MCF 10A (cell line): Measurements from ENCODE around the gene ING3. TPM values are rescaled to one million over a fixed set of nuclear protein-coding genes. Genes with fewer than 3 reads are reported as not detected.

Experiments
- BruUV-seq: library from RNA; stranded (reverse); fragments of 400-500 nt; replicated peaks from 2 replicates; lab custom pipeline; 2021; lab: Mats Ljungman, UMichigan
- CTCF ChIA-PET: fragments of 300-600 bp; sonication (Branson Sonifier 250); formaldehyde crosslinking; extraction: SDS; loops from one replicate; lab custom pipeline; 2021; ENCODE audit warnings: antibody characterized with exemption, inconsistent platforms; lab: Yijun Ruan, JAX
- POLR2A ChIA-PET: fragments of 300-600, 350-650 bp; sonication (Branson Sonifier 250); formaldehyde crosslinking; extraction: SDS; loops from one replicate; lab custom pipeline; 2020; ENCODE audit warnings: antibody characterized with exemption, inconsistent platforms; lab: Yijun Ruan, JAX
- DNase-seq: peaks from one replicate; pipeline ENCODE4 v3.0.0-alpha.2; 2018; ENCODE audit not compliant: unreplicated experiment
- H3K27ac Mint-ChIP-seq: one replicate; pipeline ENCODE4 v1.8.0; 2022; ENCODE audit warnings: mild to moderate bottlenecking, low read depth, mixed read lengths; ENCODE audit not compliant: unreplicated experiment
- H3K27me3 Mint-ChIP-seq: one replicate; pipeline ENCODE4 v1.8.0; 2022; ENCODE audit warnings: mixed read lengths; ENCODE audit not compliant: insufficient read depth, unreplicated experiment
- H3K36me3 Mint-ChIP-seq: one replicate; pipeline ENCODE4 v1.8.0; 2022; ENCODE audit warnings: mild to moderate bottlenecking, moderate library complexity, mixed read lengths; ENCODE audit not compliant: insufficient read depth, unreplicated experiment
- H3K4me1 Mint-ChIP-seq: one replicate; pipeline ENCODE4 v1.8.0; 2022; ENCODE audit warnings: mixed read lengths; ENCODE audit not compliant: insufficient read depth, unreplicated experiment
- H3K4me3 Mint-ChIP-seq: one replicate; pipeline ENCODE4 v1.8.0; 2022; ENCODE audit warnings: mild to moderate bottlenecking, moderate library complexity, mixed read lengths; ENCODE audit not compliant: unreplicated experiment
- H3K9me3 Mint-ChIP-seq: one replicate; pipeline ENCODE4 v1.8.0; 2022; ENCODE audit warnings: mixed read lengths; ENCODE audit not compliant: unreplicated experiment
- CTCF ChIP-seq: fragments of 200-600 bp; IDR thresholded peaks from one replicate; pipeline ENCODE4 v1.8.0; 2022; ENCODE audit warnings: antibody characterized with exemption, mild to moderate bottlenecking; ENCODE audit not compliant: unreplicated experiment
- intact Hi-C: fragments of 100-400 bp; cut with micrococcal nuclease; formaldehyde crosslinking; loops from 2 replicates; pipeline ENCODE4 v1.14.1; 2022
- total RNA-seq: library from RNA; stranded (reverse); gene quantifications from 2 replicates; pipeline ENCODE4 v1.2.3, GENCODE V29; 2022

Gene ING3
- total RNA-seq, 1 experiment from 2014 or later, result 18.9 TPM

GRCh38 chr7:120990468-120991118 is 40.0 kb downstream of the ING3 start:
- H3K27ac Mint-ChIP-seq, result no peak overlapping the region

GRCh38 chr7:120991161-120991560 is 40.6 kb downstream of the ING3 start:
- Mint-ChIP-seq H3K27me3 (peaks cover 81% of the 10 kb centered on the region), H3K36me3 (no peaks in the 10 kb centered on the region), H3K4me3 (no peak overlapping the region), H3K9me3 (no peaks in the 10 kb centered on the region), H3K4me1 (peaks cover 6% of the 10 kb centered on the region), H3K27ac (no peak overlapping the region)
- TF ChIP-seq CTCF, result no peak
- BruUV-seq, result no TSS peak
- DNase-seq, result no peak
- ChIA-PET POLR2A (no interaction called here), CTCF (interaction anchor here (0.6 kb wide), 2 partner anchors 85 to 92 kb away, joined by 3 to 4 read pairs; no protein-coding TSS in a partner anchor)
- intact Hi-C loops, result no loop called here

More at GRCh38 chr7:120990468-120991118, 40.0 kb downstream of the ING3 start:
- no peak for DNase-seq
- Mint-ChIP-seq H3K4me1 (peaks cover 6% of the 10 kb centered on the region), H3K27me3 (peaks cover 75% of the 10 kb centered on the region), H3K36me3 (no peaks in the 10 kb centered on the region), H3K9me3 (no peaks in the 10 kb centered on the region), H3K4me3 (no peak overlapping the region)
- ChIA-PET CTCF (interaction anchor here (0.6 to 4.0 kb wide), 2 partner anchors 11 to 92 kb away, joined by 4 to 23 read pairs; no protein-coding TSS in a partner anchor), POLR2A (no interaction called here)
- TF ChIP-seq CTCF, result no peak
- intact Hi-C loops, result no loop called here
- BruUV-seq, result no TSS peak

- ChIA-PET CTCF (interaction anchor here (0.6 to 0.8 kb wide), 2 partner anchors 9 to 85 kb away, joined by 3 read pairs; no protein-coding TSS in a partner anchor), POLR2A (no interaction called here)
- H3K4me3 Mint-ChIP-seq, result no peak overlapping the region
- peaks cover 6% of the 10 kb centered on the region for H3K4me1 Mint-ChIP-seq
- intact Hi-C loops, result no loop called here
- peaks cover 82% of the 10 kb centered on the region for H3K27me3 Mint-ChIP-seq
- H3K36me3 Mint-ChIP-seq, result no peaks in the 10 kb centered on the region
- BruUV-seq, result no TSS peak
- no peak for DNase-seq
- H3K9me3 Mint-ChIP-seq, result no peaks in the 10 kb centered on the region
- no peak for TF ChIP-seq CTCF
- no peak overlapping the region for H3K27ac Mint-ChIP-seq
Observed at GRCh38 chr7:120991581-120991980, 41.0 kb downstream of the ING3 start.

GRCh38 chr7:120992272-120992964 is 41.8 kb downstream of the ING3 start:
- no peak for TF ChIP-seq CTCF
- ChIA-PET CTCF (interaction anchor here (0.8 kb wide), 1 partner anchor 8 kb away, joined by 3 read pairs; no protein-coding TSS in a partner anchor), POLR2A (no interaction called here)
- H3K27me3 Mint-ChIP-seq, result peaks cover 82% of the 10 kb centered on the region
- no peak overlapping the region for H3K4me3 Mint-ChIP-seq
- DNase-seq, result no peak
- intact Hi-C loops, result no loop called here
- no peaks in the 10 kb centered on the region for H3K36me3 Mint-ChIP-seq
- H3K27ac Mint-ChIP-seq, result no peak overlapping the region
- H3K9me3 Mint-ChIP-seq, result no peaks in the 10 kb centered on the region
- BruUV-seq, result no TSS peak
- H3K4me1 Mint-ChIP-seq, result peaks cover 11% of the 10 kb centered on the region
